ENCODE measurements around the gene TMEM132A. TPM values are rescaled to one million over a fixed set of nuclear protein-coding genes. Genes with fewer than 3 reads are reported as not detected.

The TMEM132A gene
- 1 to 10 TPM in 1 of 2 experiments, under 1 TPM in 1; 0.80 to 1.3 TPM for total RNA-seq

- Mint-ChIP-seq H3K9me3 (no peaks in the 10 kb centered on the region), H3K27me3 (peaks cover 24% of the 10 kb centered on the region), H3K27ac (no peak within 1 kb of the TSS), H3K4me3 (peak within 1 kb of the TSS; percentile 66), H3K36me3 (peaks cover 16% of the 10 kb centered on the region), H3K4me1 (peaks cover 6% of the 10 kb centered on the region)
- ATAC-seq (ENCODE audit: low read depth) (peak; percentile 41), DNase-seq (peak; percentile 55)
- POLR2A ChIA-PET = interaction anchor here (0.6 to 1.3 kb wide), 3 partner anchors 9 to 48 kb away, joined by 3 to 5 read pairs (median 3); no protein-coding TSS in a partner anchor
These were observed at the start of gene TMEM132A for GRCh38 chr11:60924110-60924905. Gene TMEM132A (plus strand): TSS chr11:60924460. CDS start chr11:60924634, 174 bp downstream.

- Mint-ChIP-seq H3K9me3 (no peaks in the 10 kb centered on the region), H3K4me1 (peaks cover 36% of the 10 kb centered on the region), H3K4me3 (no peak overlapping the region), H3K36me3 (peaks cover 3% of the 10 kb centered on the region), H3K27ac (no peak overlapping the region), H3K27me3 (no peaks in the 10 kb centered on the region)
- DNase-seq = no peak
- no peak for ATAC-seq (ENCODE audit: low read depth)
- POLR2A ChIA-PET = no interaction called here
These were observed 48.7 kb upstream of the TMEM132A start for GRCh38 chr11:60875366-60876167.

- peaks cover 3% of the 10 kb centered on the region for H3K36me3 Mint-ChIP-seq
- no peak overlapping the region for H3K4me3 Mint-ChIP-seq
- peaks cover 33% of the 10 kb centered on the region for H3K4me1 Mint-ChIP-seq
- ATAC-seq (ENCODE audit: low read depth) (no peak), DNase-seq (no peak)
- POLR2A ChIA-PET = no interaction called here
- no peaks in the 10 kb centered on the region for H3K27me3 Mint-ChIP-seq
- H3K9me3 Mint-ChIP-seq = no peaks in the 10 kb centered on the region
- H3K27ac Mint-ChIP-seq = peak overlapping the region; percentile 30
These were observed 48.1 kb upstream of the TMEM132A start for GRCh38 chr11:60876168-60876485.

GRCh38 chr11:60878245-60879101 lies 45.8 kb upstream of the TMEM132A start:
- DNase-seq = no peak
- peaks cover 9% of the 10 kb centered on the region for H3K36me3 Mint-ChIP-seq
- no peaks in the 10 kb centered on the region for H3K9me3 Mint-ChIP-seq
- POLR2A ChIA-PET = no interaction called here
- ATAC-seq (ENCODE audit: low read depth) = no peak
- no peak overlapping the region for H3K27ac Mint-ChIP-seq
- H3K27me3 Mint-ChIP-seq = no peaks in the 10 kb centered on the region
- H3K4me1 Mint-ChIP-seq = peaks cover 15% of the 10 kb centered on the region
- H3K4me3 Mint-ChIP-seq = no peak overlapping the region

- H3K27me3 Mint-ChIP-seq = no peaks in the 10 kb centered on the region
- ATAC-seq (ENCODE audit: low read depth) = no peak
- H3K27ac Mint-ChIP-seq = no peak overlapping the region
- no peak overlapping the region for H3K4me3 Mint-ChIP-seq
- no peak for DNase-seq
- peaks cover 13% of the 10 kb centered on the region for H3K36me3 Mint-ChIP-seq
- no peaks in the 10 kb centered on the region for H3K9me3 Mint-ChIP-seq
- POLR2A ChIA-PET = no interaction called here
- peaks cover 11% of the 10 kb centered on the region for H3K4me1 Mint-ChIP-seq
These were observed 45.2 kb upstream of the TMEM132A start for GRCh38 chr11:60879104-60879503.

- H3K27ac Mint-ChIP-seq = no peak overlapping the region
- no peak overlapping the region for H3K4me3 Mint-ChIP-seq
- peak; percentile 36 for ATAC-seq (ENCODE audit: low read depth)
- H3K27me3 Mint-ChIP-seq = no peaks in the 10 kb centered on the region
- H3K4me1 Mint-ChIP-seq = peaks cover 9% of the 10 kb centered on the region
- H3K36me3 Mint-ChIP-seq = peaks cover 15% of the 10 kb centered on the region
- H3K9me3 Mint-ChIP-seq = no peaks in the 10 kb centered on the region
- POLR2A ChIA-PET = no interaction called here
- no peak for DNase-seq
These were observed 44.2 kb upstream of the TMEM132A start for GRCh38 chr11:60879971-60880588.

- no peaks in the 10 kb centered on the region for H3K27me3 Mint-ChIP-seq
- peaks cover 19% of the 10 kb centered on the region for H3K36me3 Mint-ChIP-seq
- POLR2A ChIA-PET = no interaction called here
- H3K27ac Mint-ChIP-seq = peak overlapping the region; percentile 49
- H3K4me3 Mint-ChIP-seq = no peak overlapping the region
- no peaks in the 10 kb centered on the region for H3K9me3 Mint-ChIP-seq
- DNase-seq (no peak), ATAC-seq (ENCODE audit: low read depth) (no peak)
- H3K4me1 Mint-ChIP-seq = peaks cover 9% of the 10 kb centered on the region
These were observed 43.5 kb upstream of the TMEM132A start for GRCh38 chr11:60880643-60881282.

GRCh38 chr11:60887556-60887955 lies 36.7 kb upstream of the TMEM132A start:
- DNase-seq = peak; percentile 55
- Mint-ChIP-seq H3K4me3 (no peak overlapping the region), H3K27me3 (no peaks in the 10 kb centered on the region), H3K4me1 (peaks cover 9% of the 10 kb centered on the region), H3K36me3 (peaks cover 26% of the 10 kb centered on the region), H3K9me3 (no peaks in the 10 kb centered on the region), H3K27ac (no peak overlapping the region)
- ATAC-seq (ENCODE audit: low read depth) = peak; percentile 99
- POLR2A ChIA-PET = interaction anchor here (0.7 to 2.8 kb wide), 8 partner anchors 17 to 112 kb away, joined by 3 to 35 read pairs (median 6); partner anchors contain the start of gene PTGDR2

- Mint-ChIP-seq H3K4me1 (peaks cover 4% of the 10 kb centered on the region), H3K4me3 (no peak overlapping the region), H3K36me3 (peaks cover 22% of the 10 kb centered on the region), H3K27ac (peak overlapping the region; percentile 11), H3K27me3 (no peaks in the 10 kb centered on the region), H3K9me3 (no peaks in the 10 kb centered on the region)
- no peak for DNase-seq
- ATAC-seq (ENCODE audit: low read depth) = no peak
- POLR2A ChIA-PET = interaction anchor here (0.8 kb wide), 1 partner anchor 18 kb away, joined by 3 read pairs; no protein-coding TSS in a partner anchor
These were observed 34.4 kb upstream of the TMEM132A start for GRCh38 chr11:60889869-60890311.

- no peak for ATAC-seq (ENCODE audit: low read depth)
- H3K9me3 Mint-ChIP-seq = no peaks in the 10 kb centered on the region
- peaks cover 15% of the 10 kb centered on the region for H3K36me3 Mint-ChIP-seq
- no peaks in the 10 kb centered on the region for H3K27me3 Mint-ChIP-seq
- no peak overlapping the region for H3K4me3 Mint-ChIP-seq
- DNase-seq = no peak
- H3K27ac Mint-ChIP-seq = no peak overlapping the region
- POLR2A ChIA-PET = interaction anchor here (0.6 to 0.8 kb wide), 2 partner anchors 19 to 115 kb away, joined by 3 to 5 read pairs; no protein-coding TSS in a partner anchor
- H3K4me1 Mint-ChIP-seq = peaks cover 4% of the 10 kb centered on the region
These were observed 33.6 kb upstream of the TMEM132A start for GRCh38 chr11:60890696-60891095.

- Mint-ChIP-seq H3K4me3 (no peak overlapping the region), H3K4me1 (peaks cover 4% of the 10 kb centered on the region), H3K9me3 (no peaks in the 10 kb centered on the region), H3K27ac (no peak overlapping the region), H3K36me3 (peaks cover 13% of the 10 kb centered on the region), H3K27me3 (no peaks in the 10 kb centered on the region)
- no peak for DNase-seq
- POLR2A ChIA-PET = interaction anchor here (0.6 to 0.8 kb wide), 2 partner anchors 19 to 115 kb away, joined by 3 to 5 read pairs; no protein-coding TSS in a partner anchor
- ATAC-seq (ENCODE audit: low read depth) = no peak
These were observed 33.0 kb upstream of the TMEM132A start for GRCh38 chr11:60891103-60891741.

GRCh38 chr11:60895687-60896086 lies 28.6 kb upstream of the TMEM132A start:
- ATAC-seq (ENCODE audit: low read depth) = no peak
- H3K36me3 Mint-ChIP-seq = peaks cover 15% of the 10 kb centered on the region

More at GRCh38 chr11:60895687-60896086, 28.6 kb upstream of the TMEM132A start:
- H3K4me1 Mint-ChIP-seq = no peaks in the 10 kb centered on the region
- DNase-seq = no peak
- no peaks in the 10 kb centered on the region for H3K27me3 Mint-ChIP-seq
- no peaks in the 10 kb centered on the region for H3K9me3 Mint-ChIP-seq
- no peak overlapping the region for H3K4me3 Mint-ChIP-seq
- POLR2A ChIA-PET = interaction anchor here (0.8 to 1.0 kb wide), 2 partner anchors 10 to 18 kb away, joined by 3 read pairs; partner anchors contain the start of gene TMEM109
- no peak overlapping the region for H3K27ac Mint-ChIP-seq

All from activated naive CD8-positive, alpha-beta T cell treated with anti-CD3 and anti-CD28 coated beads, Interleukin-2, amount 10 ng/mL, durations not matched to agents 7 days and 5 days (primary cell).